ENCODE results near the gene MARCHF5. TPM values are rescaled to one million over a fixed set of nuclear protein-coding genes. Genes with fewer than 3 reads are reported as not detected.

MARCHF5 gene
- total and polyA plus RNA-seq, 2 experiments from 2014 or later, result 19.3 to 47.4 TPM

GRCh38 chr10:92291616-92291865, 574 bp downstream of the MARCHF5 start:
- H3K9me3 ChIP-seq (ENCODE audit: low read depth), result no peaks in the 10 kb centered on the region
- H3K4me1 ChIP-seq (ENCODE audit: low read depth), result peaks cover 3% of the 10 kb centered on the region
- H3K27me3 ChIP-seq, result no peaks in the 10 kb centered on the region
- H3K4me3 ChIP-seq, result peak overlapping the region; percentile 69
- DNase-seq (ENCODE audit: low read depth in 1 of 2, low spot score in 1 of 2), result no peak
- TF ChIP-seq CTCF (IDR thresholded peaks at IDR 0.05; ENCODE audit: low read depth, low read length), result no peak
- H3K27ac ChIP-seq, result peak overlapping the region; percentile 93
- H3K36me3 ChIP-seq, result peaks cover 4% of the 10 kb centered on the region

DNA sequence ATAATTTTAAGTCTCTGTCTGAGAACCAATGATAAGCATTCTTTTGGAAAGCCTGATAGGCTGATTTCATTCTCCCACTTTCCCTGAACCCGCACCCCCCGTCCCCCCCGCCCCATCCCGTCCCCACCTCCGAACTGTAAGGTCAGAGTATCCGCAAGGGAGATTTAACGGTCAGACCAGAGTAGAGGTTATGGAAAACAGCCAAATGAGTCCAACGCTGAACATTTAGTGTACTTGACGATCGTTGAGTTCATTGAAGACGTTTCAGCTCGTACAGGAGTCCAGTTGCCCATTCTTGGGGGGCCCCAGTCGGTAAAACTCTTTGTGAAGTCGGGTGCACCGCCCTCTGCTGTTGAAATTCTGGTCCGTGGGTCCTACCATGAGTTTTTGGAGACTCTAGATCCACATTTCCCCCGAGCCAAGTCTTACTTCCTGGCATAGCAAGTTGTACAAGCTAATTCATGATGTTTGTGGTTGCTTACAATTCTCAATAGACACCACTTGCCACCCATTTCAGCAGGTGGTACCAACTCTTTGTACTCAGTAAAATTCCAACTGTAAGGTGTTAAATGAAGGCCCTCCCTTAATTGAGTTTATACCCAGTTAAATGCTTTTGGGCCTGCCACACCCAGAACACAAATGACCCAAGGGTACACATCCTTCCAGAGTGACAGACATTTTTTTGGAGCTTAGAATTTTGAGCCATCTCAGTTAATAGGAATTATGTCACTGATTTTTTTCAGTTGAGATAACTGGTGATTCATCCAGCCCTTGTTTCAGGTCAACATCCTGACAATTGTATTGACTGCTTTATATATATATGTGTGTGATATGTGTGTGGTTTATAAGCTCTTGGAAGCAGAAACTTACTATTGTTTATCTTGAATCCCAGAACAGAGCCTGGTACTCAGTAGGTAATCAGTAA, 1.2 kb downstream of the MARCHF5 start:
- peak; percentile 58 for TF ChIP-seq CTCF (IDR thresholded peaks at IDR 0.05; ENCODE audit: low read depth, low read length)
- Histone ChIP-seq H3K36me3 (peaks cover 4% of the 10 kb centered on the region), H3K27ac (peak overlapping the region; percentile 93), H3K27me3 (no peaks in the 10 kb centered on the region), H3K9me3 (ENCODE audit: low read depth) (no peaks in the 10 kb centered on the region), H3K4me1 (ENCODE audit: low read depth) (peaks cover 3% of the 10 kb centered on the region), H3K4me3 (peak overlapping the region; percentile 69)
- peak; percentile 60 to 69 for DNase-seq (ENCODE audit: low read depth in 1 of 2, low spot score in 1 of 2)

- Histone ChIP-seq H3K27me3 (no peaks in the 10 kb centered on the region), H3K4me3 (no peak overlapping the region), H3K9me3 (ENCODE audit: low read depth) (no peaks in the 10 kb centered on the region), H3K36me3 (peaks cover 4% of the 10 kb centered on the region), H3K27ac (no peak overlapping the region), H3K4me1 (ENCODE audit: low read depth) (no peaks in the 10 kb centered on the region)
- TF ChIP-seq CTCF (IDR thresholded peaks at IDR 0.05; ENCODE audit: low read depth, low read length), result no peak
- DNase-seq (ENCODE audit: low read depth in 1 of 2, low spot score in 1 of 2), result no peak
Observed at GRCh38 chr10:92298487-92298886, 7.5 kb downstream of the MARCHF5 start.

DNA sequence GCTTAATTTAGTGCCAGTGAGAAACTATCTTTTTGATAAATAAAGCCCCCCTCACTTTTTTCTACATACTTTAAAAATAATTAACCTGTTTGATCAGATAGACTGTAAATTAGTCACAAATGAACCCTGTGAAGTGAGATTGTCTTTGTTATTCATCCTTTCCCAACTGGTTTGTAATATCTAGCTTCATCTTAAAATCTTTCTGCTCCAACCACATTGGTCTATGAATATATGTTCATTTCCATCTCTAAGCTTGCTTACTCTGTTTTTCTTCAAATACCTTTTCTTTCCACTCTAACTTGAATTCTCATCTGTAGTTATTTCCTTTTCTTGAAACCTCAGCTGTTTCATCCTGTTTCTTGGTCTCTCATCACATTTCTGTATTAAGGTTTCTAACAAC, 12.1 kb downstream of the MARCHF5 start:
- Histone ChIP-seq H3K4me3 (no peak overlapping the region), H3K27ac (no peak overlapping the region), H3K9me3 (ENCODE audit: low read depth) (no peaks in the 10 kb centered on the region), H3K4me1 (ENCODE audit: low read depth) (no peaks in the 10 kb centered on the region), H3K36me3 (no peaks in the 10 kb centered on the region), H3K27me3 (no peaks in the 10 kb centered on the region)
- TF ChIP-seq CTCF (IDR thresholded peaks at IDR 0.05; ENCODE audit: low read depth, low read length), result no peak
- no peak for DNase-seq (ENCODE audit: low read depth in 1 of 2, low spot score in 1 of 2)

DNA sequence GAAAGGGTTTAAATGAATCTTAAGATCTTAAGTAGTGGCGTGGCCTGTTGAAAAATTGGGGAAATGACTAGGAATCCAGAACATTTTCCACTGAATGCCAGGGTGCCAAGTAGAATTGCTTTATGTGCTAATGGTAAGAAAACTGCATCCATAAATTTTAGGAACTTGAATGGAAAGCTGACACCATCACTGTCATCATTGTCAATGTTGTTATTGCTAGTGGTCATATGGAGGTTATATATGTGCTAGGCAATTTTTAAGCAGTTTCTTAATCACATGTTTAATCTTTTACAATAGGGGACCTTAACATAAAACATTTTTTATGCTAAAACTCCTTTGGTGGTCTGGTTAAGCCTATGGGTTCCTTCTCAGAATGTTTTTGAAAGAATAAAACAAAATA, 13.1 kb downstream of the MARCHF5 start:
- Histone ChIP-seq H3K27me3 (no peaks in the 10 kb centered on the region), H3K36me3 (no peaks in the 10 kb centered on the region), H3K4me1 (ENCODE audit: low read depth) (no peaks in the 10 kb centered on the region), H3K9me3 (ENCODE audit: low read depth) (no peaks in the 10 kb centered on the region), H3K4me3 (no peak overlapping the region), H3K27ac (no peak overlapping the region)
- TF ChIP-seq CTCF (IDR thresholded peaks at IDR 0.05; ENCODE audit: low read depth, low read length), result no peak
- no peak for DNase-seq (ENCODE audit: low read depth in 1 of 2, low spot score in 1 of 2)

All from cardiac muscle cell (in vitro differentiated cells and primary cell).